GM12873 (cell line): ENCODE measurements around the gene CMIP.

Experiments used
- CTCF ChIP-seq: IDR thresholded peaks from 2 replicates; pipeline ENCODE4 v1.5.1; 2012; ENCODE audit warnings: low read depth, mild to moderate bottlenecking, moderate library complexity, low read length, control low read depth; ENCODE audit not compliant: insufficient read depth; ENCODE audit errors: missing control alignments

CMIP gene

GRCh38 chr16:81461243-81461642, 16.6 kb downstream of the CMIP start:
- TF ChIP-seq CTCF, result no peak

- no peak for TF ChIP-seq CTCF
These were observed 17.2 kb downstream of the CMIP start for GRCh38 chr16:81461766-81462165.

- no peak for TF ChIP-seq CTCF
These were observed 18.1 kb downstream of the CMIP start for GRCh38 chr16:81462683-81463082.

GRCh38 chr16:81463296-81463890, 18.8 kb downstream of the CMIP start:
- no peak for TF ChIP-seq CTCF

- TF ChIP-seq CTCF, result no peak
These were observed 19.7 kb downstream of the CMIP start for GRCh38 chr16:81464279-81464678.

GRCh38 chr16:81465375-81465943, 20.9 kb downstream of the CMIP start:
- no peak for TF ChIP-seq CTCF

GRCh38 chr16:81466356-81466980, 21.9 kb downstream of the CMIP start:
- no peak for TF ChIP-seq CTCF
